ENCODE measurements around the gene CUX1. TPM values are rescaled to one million over a fixed set of nuclear protein-coding genes. Genes with fewer than 3 reads are reported as not detected.

The CUX1 gene
- total and polyA plus RNA-seq, 2 donors (not counting 1 experiment from before 2014, with no cell fraction given) = 10.8 to 86.5 TPM

- H3K9me3 ChIP-seq (ENCODE audit: control extremely low read depth in 1 of 3, control insufficient read depth in 2 of 3, insufficient read depth in 1 of 3, low read length in 2 of 3) = no peaks in the 10 kb centered on the region
- DNase-seq = no peak
- peaks cover 1 to 24% of the 10 kb centered on the region in 2 experiments for H3K36me3 ChIP-seq (replicated peaks in 1 of 2; ENCODE audit: control extremely low read depth in 1 of 2, control insufficient read depth in 1 of 2, extremely low read depth in 1 of 2, insufficient read depth in 2 of 2, low read length in 1 of 2)
- no peak overlapping the region for H3K27ac ChIP-seq (ENCODE audit: low read length in 2 of 2)
- CTCF ChIA-PET = interaction anchor here (0.8 to 1.4 kb wide), 2 partner anchors 8 to 27 kb away, joined by 3 read pairs; no protein-coding TSS in a partner anchor
- H3K79me2 ChIP-seq (ENCODE audit: control insufficient read depth, insufficient read depth, low read length) = no peaks in the 10 kb centered on the region
- no peak overlapping the region for H3K4me3 ChIP-seq (ENCODE audit: control extremely low read depth in 1 of 5, extremely low read depth in 1 of 5, insufficient read depth in 1 of 5, low read depth in 2 of 5, low read length in 4 of 5)
- no peak for TF ChIP-seq EZH2 (IDR thresholded peaks at IDR 0.05; ENCODE audit: borderline replicate concordance, insufficient read depth, low read depth, low read length, poor library complexity, severe bottlenecking)
- TF ChIP-seq, protein P1, sequence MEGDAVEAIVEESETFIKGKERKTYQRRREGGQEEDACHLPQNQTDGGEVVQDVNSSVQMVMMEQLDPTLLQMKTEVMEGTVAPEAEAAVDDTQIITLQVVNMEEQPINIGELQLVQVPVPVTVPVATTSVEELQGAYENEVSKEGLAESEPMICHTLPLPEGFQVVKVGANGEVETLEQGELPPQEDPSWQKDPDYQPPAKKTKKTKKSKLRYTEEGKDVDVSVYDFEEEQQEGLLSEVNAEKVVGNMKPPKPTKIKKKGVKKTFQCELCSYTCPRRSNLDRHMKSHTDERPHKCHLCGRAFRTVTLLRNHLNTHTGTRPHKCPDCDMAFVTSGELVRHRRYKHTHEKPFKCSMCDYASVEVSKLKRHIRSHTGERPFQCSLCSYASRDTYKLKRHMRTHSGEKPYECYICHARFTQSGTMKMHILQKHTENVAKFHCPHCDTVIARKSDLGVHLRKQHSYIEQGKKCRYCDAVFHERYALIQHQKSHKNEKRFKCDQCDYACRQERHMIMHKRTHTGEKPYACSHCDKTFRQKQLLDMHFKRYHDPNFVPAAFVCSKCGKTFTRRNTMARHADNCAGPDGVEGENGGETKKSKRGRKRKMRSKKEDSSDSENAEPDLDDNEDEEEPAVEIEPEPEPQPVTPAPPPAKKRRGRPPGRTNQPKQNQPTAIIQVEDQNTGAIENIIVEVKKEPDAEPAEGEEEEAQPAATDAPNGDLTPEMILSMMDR (IDR thresholded peaks at IDR 0.05) = no peak
- H2AFZ ChIP-seq (ENCODE audit: insufficient read depth, low read depth, low read length, poor library complexity, severe bottlenecking) = no peak overlapping the region
- no peaks in the 10 kb centered on the region for H3K4me1 ChIP-seq (ENCODE audit: control insufficient read depth in 2 of 2, insufficient read depth in 2 of 2, low read length in 2 of 2)
- 100% methylated on average over 1 of the region's 4 CpGs for whole genome bisulfite sequencing (ENCODE audit: insufficient coverage)
- no peaks in the 10 kb centered on the region for H3K27me3 Mint-ChIP-seq
- H3K27me3 ChIP-seq (replicated peaks in 1 of 4; ENCODE audit: control extremely low read depth in 1 of 4, control insufficient read depth in 3 of 4, insufficient read depth in 4 of 4, low read length in 3 of 4) = no peaks in the 10 kb centered on the region
- no peak overlapping the region for H3K4me3 Mint-ChIP-seq
- no peak for ATAC-seq (ENCODE audit: low read depth)
- no peaks in the 10 kb centered on the region for H3K9me3 Mint-ChIP-seq (ENCODE audit: insufficient read depth)
- H3K4me1 Mint-ChIP-seq = no peaks in the 10 kb centered on the region
- H3K4me2 ChIP-seq (replicated peaks; ENCODE audit: low read depth, low read length, poor library complexity, severe bottlenecking) = no peak overlapping the region
- no peaks in the 10 kb centered on the region for H4K20me1 ChIP-seq (ENCODE audit: control insufficient read depth, insufficient read depth, low read length, poor library complexity, severe bottlenecking)
- H3K9ac ChIP-seq (ENCODE audit: low read length) = no peak overlapping the region
- H3K27ac Mint-ChIP-seq = no peak overlapping the region
- POLR2A ChIA-PET = no interaction called here
- intact Hi-C loops (cut with micrococcal nuclease) = no loop called here
Measured at GRCh38 chr7:102244601-102245000, 427.2 kb downstream of the CUX1 start.

DNA sequence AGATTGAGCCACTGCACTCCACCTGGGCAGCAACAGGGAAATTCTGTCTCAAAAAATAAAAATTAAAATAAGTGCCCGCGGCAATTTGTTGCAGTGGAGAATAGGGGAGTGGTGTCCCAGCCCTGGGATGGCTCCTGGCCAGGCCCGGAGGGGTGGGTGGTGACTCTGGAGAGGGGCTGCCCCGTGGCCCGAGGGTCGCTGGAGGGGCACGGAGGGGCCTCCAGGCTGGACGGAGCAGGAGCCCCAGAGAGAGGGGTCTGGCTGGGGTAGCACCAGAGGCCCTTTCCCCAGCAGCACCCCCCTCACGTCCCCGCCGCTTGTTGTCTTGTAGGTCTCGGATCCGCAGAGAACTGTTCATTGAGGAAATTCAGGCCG is 430.6 kb downstream of the CUX1 start:
- no peak for TF ChIP-seq EZH2 (IDR thresholded peaks at IDR 0.05; ENCODE audit: borderline replicate concordance, insufficient read depth, low read depth, low read length, poor library complexity, severe bottlenecking)
- TF ChIP-seq, protein P1 (IDR thresholded peaks at IDR 0.05) = no peak
- H3K4me1 Mint-ChIP-seq = peaks cover 7% of the 10 kb centered on the region
- no peak overlapping the region for H2AFZ ChIP-seq (ENCODE audit: insufficient read depth, low read depth, low read length, poor library complexity, severe bottlenecking)
- no peaks in the 10 kb centered on the region for H3K27me3 Mint-ChIP-seq
- no peak overlapping the region for H3K4me2 ChIP-seq (replicated peaks; ENCODE audit: low read depth, low read length, poor library complexity, severe bottlenecking)
- no peaks in the 10 kb centered on the region for H3K27me3 ChIP-seq (replicated peaks in 1 of 4; ENCODE audit: control extremely low read depth in 1 of 4, control insufficient read depth in 3 of 4, insufficient read depth in 4 of 4, low read length in 3 of 4)
- no peaks in the 10 kb centered on the region for H3K4me1 ChIP-seq (ENCODE audit: control insufficient read depth in 2 of 2, insufficient read depth in 2 of 2, low read length in 2 of 2)
- ChIA-PET CTCF (no interaction called here), POLR2A (no interaction called here)
- H3K79me2 ChIP-seq (ENCODE audit: control insufficient read depth, insufficient read depth, low read length) = no peaks in the 10 kb centered on the region
- ATAC-seq (ENCODE audit: low read depth) (no peak), DNase-seq (no peak)
- H3K36me3 ChIP-seq (replicated peaks in 1 of 2; ENCODE audit: control extremely low read depth in 1 of 2, control insufficient read depth in 1 of 2, extremely low read depth in 1 of 2, insufficient read depth in 2 of 2, low read length in 1 of 2) = peaks cover 0 to 13% of the 10 kb centered on the region in 2 experiments
- H4K20me1 ChIP-seq (ENCODE audit: control insufficient read depth, insufficient read depth, low read length, poor library complexity, severe bottlenecking) = no peaks in the 10 kb centered on the region
- H3K27ac ChIP-seq (ENCODE audit: low read length in 2 of 2) = no peak overlapping the region
- H3K4me3 ChIP-seq (ENCODE audit: control extremely low read depth in 1 of 5, extremely low read depth in 1 of 5, insufficient read depth in 1 of 5, low read depth in 2 of 5, low read length in 4 of 5) = no peak overlapping the region
- H3K9me3 ChIP-seq (ENCODE audit: control extremely low read depth in 1 of 3, control insufficient read depth in 2 of 3, insufficient read depth in 1 of 3, low read length in 2 of 3) = no peaks in the 10 kb centered on the region
- no peak overlapping the region for H3K4me3 Mint-ChIP-seq
- H3K9me3 Mint-ChIP-seq (ENCODE audit: insufficient read depth) = no peaks in the 10 kb centered on the region
- intact Hi-C loops (cut with micrococcal nuclease) = no loop called here
- H3K27ac Mint-ChIP-seq = no peak overlapping the region
- WGBS (ENCODE audit: insufficient coverage) = 100% methylated on average over 10 of the region's 14 CpGs
- no peak overlapping the region for H3K9ac ChIP-seq (ENCODE audit: low read length)
